ENCODE measurements around the gene CAPN9.
"Not testable (repeated sequence)": the region's sequence is repeated elsewhere in the genome, so short reads cannot be mapped to it uniquely, and the experiment has no call there.

Gene CAPN9, protein sequence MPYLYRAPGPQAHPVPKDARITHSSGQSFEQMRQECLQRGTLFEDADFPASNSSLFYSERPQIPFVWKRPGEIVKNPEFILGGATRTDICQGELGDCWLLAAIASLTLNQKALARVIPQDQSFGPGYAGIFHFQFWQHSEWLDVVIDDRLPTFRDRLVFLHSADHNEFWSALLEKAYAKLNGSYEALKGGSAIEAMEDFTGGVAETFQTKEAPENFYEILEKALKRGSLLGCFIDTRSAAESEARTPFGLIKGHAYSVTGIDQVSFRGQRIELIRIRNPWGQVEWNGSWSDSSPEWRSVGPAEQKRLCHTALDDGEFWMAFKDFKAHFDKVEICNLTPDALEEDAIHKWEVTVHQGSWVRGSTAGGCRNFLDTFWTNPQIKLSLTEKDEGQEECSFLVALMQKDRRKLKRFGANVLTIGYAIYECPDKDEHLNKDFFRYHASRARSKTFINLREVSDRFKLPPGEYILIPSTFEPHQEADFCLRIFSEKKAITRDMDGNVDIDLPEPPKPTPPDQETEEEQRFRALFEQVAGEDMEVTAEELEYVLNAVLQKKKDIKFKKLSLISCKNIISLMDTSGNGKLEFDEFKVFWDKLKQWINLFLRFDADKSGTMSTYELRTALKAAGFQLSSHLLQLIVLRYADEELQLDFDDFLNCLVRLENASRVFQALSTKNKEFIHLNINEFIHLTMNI

DNA sequence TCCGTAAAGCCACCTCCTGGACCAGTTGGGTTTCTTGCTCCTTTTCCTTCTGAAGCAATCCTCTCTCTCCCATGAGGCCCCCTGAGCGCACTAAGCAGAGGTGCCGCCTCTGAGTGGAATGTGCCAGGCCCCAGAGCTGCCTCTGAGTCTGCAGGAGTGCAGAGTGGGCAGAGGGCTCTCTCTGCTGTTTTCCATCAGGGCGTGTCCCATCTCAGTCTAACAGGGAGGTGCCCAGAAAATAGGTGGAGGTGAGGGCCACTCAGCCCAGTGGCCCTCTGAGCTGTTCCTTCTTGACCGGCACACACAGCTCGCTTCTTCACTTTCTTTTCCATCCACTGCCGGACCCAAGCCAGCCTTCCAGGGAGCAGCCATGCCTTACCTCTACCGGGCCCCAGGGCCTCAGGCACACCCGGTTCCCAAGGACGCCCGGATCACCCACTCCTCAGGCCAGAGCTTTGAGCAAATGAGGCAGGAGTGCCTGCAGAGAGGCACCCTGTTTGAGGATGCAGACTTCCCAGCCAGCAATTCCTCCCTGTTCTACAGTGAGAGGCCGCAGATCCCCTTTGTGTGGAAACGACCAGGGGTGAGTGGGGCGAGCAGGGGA, at the start of gene CAPN9:
CAPN9 (plus strand) TSS at position 262 of the 604 bp plus-strand sequence; CDS start at position 371, 109 bp downstream.
- no peak for FAIRE-seq

DNA sequence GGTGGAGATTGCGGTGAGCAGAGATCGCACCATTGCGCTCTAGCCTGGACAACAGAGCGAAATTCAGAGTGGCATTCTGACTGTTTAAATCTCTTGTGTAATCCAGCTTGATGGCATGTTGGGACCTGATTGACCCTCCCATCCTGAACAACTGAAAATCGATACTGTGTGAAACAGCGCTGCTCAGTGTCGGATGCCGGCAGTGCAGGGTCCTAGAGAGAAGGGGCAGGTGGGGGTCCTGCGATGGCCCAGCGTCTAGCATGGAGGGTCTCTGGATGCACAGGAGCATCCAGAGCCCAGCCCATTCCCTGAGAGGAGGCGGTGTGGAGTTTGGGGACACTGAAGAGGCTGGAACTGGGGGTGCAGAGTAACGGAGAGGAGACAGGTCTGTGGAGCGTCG, 49.1 kb upstream of the CAPN9 start:
- FAIRE-seq (no peak), DNase-seq (ENCODE audit: low spot score) (no peak)

More for the DNA sequence above, at the start of gene CAPN9:
- DNase-seq (ENCODE audit: low spot score) = no peak

DNA sequence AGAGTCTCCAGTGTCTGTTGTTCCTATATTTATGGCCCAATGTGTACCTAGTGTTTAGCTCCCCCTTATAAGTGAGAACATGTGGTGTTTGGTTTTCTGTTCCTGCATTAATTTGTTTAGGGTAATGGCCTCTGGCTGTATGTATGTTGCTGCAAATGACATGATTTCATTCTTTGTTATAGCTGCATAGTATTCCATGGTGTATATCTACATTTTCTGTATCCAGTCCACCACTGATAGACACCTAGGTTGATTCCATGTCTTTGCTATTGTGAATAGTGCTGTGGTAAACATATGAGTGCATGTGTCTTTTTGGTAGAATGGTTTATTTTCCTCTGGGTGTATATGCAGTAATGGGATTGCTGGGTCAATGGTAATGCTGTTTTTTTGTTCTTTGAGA, 48.2 kb upstream of the CAPN9 start:
- DNase-seq (ENCODE audit: low spot score); FAIRE-seq: not testable (repeated sequence)

DNA sequence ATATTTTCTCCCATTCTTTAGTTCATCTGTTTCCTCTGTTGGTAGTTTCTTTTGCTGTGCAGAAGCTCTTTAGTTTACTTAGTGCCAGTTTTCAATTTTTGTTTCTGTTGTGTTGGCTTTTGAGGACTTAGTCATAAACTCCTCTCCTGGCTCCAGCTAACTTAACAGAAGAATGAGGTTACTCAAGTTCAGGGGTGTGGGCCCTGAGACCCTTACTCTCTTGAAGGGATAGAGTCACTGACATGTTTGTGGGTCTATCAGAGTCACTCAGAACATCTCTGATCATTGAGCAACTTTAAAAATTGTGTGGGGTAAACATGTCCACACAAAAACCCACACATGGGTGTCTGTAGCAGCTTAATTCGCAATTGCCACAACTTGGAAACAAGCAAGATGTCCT, 47.5 kb upstream of the CAPN9 start:
- FAIRE-seq (no peak), DNase-seq (ENCODE audit: low spot score) (no peak)

DNA sequence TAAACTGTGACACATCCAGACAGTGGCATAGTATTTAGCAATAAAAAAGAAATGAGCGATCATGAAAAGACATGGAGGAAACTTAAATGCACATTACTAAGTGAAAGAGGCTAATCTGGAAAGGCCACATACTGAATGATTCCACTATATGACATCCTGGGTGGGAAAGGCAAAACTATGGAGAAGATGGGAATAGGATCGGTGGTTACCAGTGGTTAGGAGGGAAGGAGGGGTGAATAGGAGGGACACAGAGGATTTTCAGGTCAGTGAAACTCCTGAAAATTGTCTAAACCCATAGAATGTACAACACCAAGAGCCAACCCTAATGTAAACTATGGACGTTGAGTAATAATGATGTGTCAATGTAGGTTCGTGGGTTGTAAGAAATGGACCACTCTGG, 47.1 kb upstream of the CAPN9 start:
- FAIRE-seq = no peak
- DNase-seq (ENCODE audit: low spot score) = no peak

DNA sequence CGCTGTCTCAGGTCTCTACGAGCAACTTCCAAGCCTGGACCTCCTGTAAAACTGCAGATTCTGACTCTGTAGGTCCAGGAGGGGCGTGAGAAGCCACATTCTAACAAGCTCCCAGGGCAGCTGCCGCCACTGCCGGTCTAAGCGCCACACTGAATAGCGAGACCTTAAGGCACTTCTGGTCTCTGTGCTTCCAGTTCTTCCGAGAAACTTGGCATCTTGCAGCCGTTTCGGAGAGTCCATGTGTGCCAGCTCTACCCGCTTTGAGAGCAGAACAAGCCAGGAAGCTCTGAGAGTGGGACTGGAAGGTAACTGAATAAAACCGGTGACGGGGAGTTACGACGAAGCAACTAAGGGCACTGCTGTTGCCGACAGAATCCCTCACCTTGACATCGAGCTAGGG, 45.8 kb upstream of the CAPN9 start:
- DNase-seq (ENCODE audit: low spot score) (no peak), FAIRE-seq (no peak)

DNA sequence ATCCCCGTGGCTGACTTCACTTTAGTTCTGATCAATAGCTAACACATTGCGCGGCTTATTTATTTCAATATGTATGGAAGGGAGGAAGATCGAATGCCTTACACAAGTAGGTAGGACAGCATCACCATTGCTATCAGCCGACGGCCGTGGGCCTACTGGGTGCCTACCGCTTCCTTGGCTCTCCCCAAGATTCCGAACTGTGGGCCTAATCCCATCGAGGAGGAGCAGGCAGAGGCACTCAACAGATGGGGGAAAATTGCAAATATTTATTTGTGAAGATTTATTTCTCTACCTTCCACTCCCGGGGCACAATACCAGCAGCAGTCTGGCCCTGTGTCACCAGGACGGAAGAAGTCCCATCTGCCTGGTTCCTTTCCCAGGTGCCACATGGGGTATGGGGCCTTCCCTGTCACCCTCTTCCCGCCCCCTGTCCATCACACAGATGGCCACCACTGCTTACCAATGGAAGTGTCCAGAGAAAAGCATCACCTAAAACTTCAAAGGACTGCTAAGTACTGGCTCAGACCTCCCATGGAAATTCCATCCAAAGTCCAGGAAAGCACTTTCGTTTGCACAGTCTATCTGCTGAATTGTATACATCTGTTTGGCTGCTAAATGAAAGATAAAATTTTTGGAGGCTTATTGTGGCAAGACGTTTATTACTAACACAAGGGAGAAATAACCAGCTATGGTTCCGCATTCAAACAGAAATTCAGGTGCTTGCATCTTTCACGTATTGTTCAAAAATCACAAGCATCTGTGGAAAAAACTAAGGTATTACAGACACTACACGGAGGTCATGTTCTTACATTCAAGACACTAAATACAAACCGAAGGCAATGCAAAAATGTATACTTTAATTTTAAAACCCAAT, 45.1 kb upstream of the CAPN9 start:
- DNase-seq (ENCODE audit: low spot score) (no peak), FAIRE-seq (no peak)

DNA sequence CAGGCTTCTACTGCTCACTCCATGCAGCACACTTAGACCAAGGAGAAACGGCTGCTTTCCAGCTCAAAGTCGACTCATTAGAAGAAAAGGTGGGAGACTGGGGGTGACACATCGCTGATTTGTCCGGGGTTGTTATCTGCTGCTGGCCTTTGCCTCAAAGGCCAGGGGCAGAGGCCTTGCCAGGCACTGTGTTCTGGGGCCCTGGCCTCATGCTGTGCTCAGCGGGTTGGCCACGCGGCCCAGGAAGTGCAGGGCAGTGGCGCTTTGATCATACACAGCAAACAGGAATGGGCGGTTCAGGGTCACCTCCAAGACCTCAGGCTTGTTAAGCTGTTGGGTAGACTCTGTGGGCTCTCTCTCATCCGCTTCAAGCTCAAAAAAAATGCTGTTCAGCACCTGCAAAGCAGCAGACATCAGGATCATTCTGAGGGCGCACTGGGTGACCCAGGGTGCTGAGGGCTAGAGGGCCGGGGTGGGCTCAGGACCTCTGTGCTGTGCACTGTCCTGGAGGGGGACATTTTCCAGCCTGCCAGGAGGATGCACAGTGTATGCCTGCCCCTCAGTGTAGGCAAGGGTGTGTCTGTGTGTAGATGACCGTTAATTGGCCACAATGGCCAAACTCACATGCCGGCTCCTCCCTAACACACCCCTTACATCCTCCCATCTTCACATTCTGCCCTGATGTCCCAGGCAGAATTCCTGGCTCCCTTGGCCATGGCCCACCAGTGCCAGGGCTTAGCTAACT, 44.1 kb upstream of the CAPN9 start:
- DNase-seq (ENCODE audit: low spot score) (no peak), FAIRE-seq (no peak)

DNA sequence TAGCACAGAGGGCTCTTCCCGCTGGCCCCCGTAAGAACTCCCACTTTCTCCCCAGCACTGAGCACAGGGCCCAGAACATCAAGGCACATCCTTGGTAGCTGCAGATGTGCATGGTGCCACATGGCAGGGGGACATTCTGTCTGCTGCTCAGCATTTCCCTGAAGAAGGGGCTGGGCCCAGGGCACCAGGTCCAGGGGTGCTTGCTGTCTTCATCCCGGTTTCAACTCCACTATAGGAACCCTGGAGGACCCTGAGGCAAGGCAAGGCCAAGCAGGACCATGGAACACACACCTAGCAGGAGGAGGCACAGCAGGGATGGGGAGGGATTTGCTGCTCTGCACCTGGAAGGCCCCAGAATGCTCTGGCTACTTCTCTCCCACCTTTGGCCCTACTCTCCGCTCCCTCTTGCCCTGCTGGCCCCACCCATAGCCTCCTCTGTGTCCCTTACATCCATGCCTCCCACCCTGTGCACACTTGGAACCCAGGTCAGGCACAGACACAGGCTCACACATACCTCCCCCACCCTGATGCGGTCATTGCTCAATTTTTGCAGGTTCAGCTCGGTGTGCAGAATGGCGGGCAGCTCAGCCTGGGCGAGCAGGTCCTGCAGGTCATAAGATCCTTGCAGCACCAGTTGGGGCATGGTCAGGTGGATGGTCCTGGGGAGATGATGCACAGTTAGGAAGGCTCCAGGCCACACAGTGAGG, 43.4 kb upstream of the CAPN9 start:
- DNase-seq (ENCODE audit: low spot score) (no peak), FAIRE-seq (no peak)

DNA sequence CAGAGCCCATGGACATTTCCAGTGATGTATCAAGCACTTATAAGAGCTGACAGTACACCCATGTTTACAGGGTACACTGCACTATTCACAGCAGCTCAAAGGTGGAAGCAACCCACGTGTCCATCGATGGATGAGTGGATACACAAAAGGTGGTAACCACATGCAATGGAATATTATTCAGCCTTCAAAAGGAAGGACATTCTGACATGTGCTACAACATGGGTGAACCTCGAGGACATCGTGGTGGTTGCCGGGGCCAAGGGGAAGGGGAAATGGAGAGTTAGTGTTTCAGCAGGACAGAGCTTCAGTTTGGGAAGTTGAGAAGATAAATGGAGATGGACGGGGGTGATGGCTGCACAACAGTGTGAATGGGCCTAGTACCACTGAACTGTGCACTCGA, 42.4 kb upstream of the CAPN9 start:
- DNase-seq (ENCODE audit: low spot score) (no peak), FAIRE-seq (no peak)

DNA sequence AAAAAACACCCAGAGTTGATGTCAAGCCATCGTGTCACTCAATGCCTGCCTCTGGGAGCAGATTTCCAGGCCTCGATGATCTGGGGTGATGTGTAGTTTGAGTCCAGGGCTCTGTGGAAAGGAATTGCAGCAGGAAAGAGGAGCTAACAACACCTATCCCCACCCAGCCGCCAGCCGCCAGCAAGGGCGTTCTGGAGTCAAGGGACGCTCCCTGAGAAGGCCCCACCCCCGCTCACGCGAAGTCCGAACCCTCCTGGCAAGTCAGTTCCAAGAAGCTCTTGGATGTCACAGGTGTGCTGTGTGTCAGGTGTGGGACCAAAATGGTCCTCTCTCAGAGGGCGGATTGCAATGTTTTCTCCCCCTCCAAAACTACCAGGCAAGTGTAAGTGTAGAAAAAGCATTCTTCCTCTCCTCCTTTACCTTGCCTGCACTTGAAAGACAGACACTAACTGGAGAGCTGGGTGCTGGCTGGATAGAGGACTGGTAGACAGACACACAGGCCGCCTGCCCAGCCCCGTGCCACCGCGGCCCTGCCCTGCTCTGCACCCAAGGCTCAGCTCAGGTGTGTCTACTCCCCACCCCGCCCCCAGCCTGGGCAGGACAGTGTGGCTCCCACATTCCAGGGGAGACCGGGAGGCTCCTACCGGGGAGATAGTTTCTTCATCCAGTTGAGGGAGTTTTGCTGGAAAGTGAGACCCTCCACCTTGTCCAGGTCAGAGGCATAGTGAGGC, 41.7 kb upstream of the CAPN9 start:
- DNase-seq (ENCODE audit: low spot score) (no peak), FAIRE-seq (no peak)

DNA sequence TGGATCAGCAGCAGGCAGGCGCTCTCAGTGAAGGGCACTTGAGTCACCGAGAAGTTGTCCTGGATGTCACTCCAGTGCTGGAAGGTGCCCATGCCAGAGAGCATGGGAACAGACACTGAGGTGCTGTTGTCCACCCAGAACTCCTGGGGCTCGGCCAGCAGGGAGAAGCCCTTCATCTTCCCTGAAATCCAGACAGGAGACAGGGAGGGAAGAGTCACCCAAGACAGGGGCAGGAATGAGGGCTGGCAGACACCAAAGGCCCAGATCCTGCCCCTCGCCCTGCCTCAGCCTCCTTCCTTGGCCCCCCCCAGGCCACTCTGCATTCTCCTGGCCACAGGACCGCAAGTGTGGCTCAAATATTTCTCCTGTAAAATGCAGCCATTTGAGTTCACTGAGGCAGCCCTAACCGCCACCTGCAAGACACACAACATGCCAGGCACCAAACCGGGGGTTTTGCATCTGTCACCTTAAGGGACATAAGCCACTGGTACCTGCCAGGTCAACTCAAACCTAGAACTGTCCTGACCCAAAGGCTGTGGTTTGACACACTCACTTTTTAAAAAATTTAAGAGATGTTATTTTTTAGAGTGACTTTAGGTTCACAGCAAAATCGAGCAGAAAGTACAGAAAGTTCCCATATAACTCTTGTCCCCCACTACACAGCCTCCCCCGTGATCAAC, 41.0 kb upstream of the CAPN9 start:
- no peak for FAIRE-seq
- DNase-seq (ENCODE audit: low spot score) = no peak

DNA sequence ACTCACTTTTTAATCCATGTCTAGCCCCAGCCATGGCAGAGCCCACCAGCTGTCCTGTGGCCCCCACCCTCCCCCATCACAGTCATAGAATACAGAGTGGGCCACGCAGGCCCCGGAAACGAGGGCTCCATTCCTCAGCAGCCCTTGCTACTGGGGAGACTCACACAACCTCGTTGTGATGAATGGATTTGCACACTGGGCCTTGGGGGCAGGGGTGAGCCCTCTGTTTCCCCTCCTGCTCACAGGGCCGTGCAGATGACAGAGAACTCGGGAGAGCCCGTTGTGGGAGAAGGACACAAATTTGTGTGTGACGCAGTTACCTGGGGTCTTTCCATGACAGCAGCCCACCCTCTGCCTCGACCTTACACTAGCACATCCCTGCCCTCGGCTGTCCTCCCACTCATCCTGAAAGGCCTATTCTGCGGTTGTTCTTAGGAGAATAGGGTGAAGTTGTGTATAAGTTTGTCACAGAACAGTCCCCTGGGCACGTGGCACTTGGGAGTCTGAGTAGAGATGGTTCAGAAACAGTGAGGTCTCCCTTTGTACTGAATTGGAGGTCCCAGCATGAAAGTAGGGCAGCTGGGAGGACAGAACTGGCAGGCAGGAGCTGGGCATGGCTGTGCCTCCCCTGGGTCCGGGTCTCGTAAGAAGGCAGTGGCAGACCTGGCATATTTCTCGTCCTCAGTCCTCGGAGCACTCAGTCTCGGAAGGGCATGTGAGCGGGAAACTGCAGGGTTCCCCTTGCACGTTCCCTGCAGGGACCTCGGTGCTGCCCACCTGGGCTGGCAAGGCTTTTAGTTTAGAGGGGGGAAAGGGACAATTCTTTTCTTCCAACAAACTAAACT, 40.1 kb upstream of the CAPN9 start:
- DNase-seq (ENCODE audit: low spot score) (no peak), FAIRE-seq (no peak)

DNA sequence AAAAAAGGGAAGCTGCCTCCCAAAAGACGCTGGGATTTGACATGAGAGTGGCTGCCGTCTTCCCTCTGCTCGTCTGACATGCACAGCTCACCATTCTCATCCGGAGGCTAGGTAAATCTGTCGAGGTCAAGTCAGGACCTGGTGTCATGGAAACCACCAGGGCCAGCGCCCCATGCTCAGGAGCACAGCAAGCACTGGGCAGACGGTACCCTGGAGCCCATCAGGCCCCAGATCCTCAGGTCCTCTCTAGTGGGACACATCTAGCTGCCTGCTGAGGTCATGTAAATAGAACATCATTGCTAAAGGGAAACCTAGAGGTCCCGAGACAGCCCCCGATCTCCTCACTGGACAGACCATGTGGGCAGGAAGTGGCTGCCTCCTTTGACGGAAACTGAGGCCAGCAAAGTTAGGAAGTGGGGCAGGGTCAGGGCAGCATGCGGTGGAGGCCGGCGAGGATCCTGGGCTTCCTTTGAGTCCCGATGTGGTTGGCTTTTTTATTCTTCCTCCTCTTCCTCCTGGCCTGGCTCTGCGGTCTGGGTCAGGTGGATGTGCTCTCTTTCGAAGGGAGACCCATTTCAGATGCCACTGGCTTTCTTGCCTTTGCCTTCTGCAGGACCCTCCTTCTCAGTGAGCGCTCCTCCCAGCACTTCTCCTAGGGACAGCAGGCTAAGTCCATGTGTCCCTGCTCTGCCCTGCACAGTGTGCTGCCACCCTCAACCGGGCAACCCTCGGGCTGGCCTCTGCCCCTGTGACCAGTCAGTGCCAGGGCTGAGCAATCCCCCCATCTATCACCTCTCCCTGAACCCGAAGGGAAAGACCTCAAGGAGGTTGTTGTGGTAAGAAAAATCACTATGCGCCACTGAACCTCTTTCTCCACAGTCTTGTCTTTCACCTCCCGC, 39.2 kb upstream of the CAPN9 start:
- DNase-seq (ENCODE audit: low spot score) (no peak), FAIRE-seq (no peak)

DNA sequence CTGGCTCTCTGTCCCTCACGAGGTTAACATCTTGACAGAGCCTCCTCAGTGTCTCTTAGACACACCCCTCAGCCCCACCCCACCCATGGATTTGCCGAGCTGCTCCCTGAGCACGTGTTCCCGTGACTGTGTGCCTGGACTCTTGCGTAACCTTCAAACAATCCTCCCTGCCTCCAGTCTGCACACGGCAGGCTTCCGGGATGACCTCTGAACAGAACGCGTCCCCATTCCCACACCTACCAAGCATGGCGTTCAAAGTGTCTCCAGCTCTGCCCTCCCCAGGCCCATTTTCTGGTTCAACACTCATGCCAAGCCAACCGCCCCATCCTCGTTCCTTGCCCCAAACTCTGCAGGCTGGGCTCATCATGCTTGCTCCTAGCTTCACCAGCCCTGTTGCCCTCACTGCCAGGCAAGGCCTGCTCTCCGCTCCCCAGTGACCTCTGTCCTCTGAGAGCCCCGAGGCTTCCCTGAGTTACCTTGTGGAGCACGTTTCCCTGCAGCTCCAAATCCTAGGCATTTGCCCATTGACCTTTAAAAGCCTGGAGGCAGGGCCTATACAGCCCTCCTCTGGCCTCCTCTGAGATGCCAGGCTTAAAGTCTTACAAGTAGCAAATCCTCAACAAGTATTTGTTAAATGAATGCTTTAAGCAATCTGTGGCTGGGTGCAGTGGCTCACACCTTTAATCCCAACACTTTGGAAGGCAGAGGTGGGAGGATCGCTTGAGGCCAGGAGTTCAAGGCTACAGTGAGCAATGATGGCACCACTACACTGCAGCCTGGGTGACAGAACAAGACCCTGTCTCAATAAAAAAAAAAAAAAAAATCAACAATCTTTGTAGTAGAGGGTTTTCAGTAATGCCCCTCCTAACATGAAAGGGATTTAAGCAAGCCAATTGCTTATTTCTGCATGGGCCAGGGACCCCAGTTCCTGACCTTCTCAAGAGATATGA, 38.3 kb upstream of the CAPN9 start:
- FAIRE-seq = no peak

More for the DNA sequence above, 38.3 kb upstream of the CAPN9 start:
- DNase-seq (ENCODE audit: low spot score) = no peak

Measured in urothelium cell line (cell line).